ENCODE data around the gene STX18. TPM values are rescaled to one million over a fixed set of nuclear protein-coding genes. Genes with fewer than 3 reads are reported as not detected.

STX18 gene
- total RNA-seq, 1 donor from 2014 or later: 33.9 TPM

DNA sequence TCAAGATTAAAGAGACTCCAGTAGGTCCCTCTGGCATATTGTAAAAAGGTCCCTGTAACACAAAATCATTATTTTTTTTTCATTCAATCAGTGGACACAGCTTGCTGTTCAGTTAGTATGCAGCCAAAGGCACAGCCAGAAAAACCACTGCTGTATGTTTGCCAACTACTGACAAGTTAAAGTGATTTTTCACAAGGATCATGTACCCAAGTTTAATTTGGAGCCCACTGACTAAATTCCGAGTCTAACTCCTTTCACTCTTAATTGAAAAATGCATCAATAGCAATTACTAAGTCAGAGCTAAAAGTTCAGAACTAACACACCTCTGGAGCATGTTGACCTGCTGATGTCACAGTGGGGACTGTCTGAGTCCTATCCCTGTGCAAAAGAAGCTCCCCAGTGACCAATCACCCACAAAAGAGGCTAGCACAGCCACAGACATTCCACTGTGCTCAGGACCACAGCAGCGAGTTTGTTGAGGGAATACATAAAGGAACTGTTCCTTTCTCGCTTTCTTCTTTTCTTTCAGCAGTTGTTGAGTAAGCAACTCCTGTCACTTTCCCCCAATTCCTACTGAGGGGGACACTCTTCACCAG, 60.4 kb downstream of the STX18 start:
- Mint-ChIP-seq H3K27ac (peak overlapping the region; percentile 78), H3K4me3 (peak overlapping the region; percentile 11), H3K27me3 (ENCODE audit: insufficient read depth, low read depth) (no peaks in the 10 kb centered on the region), H3K36me3 (peaks cover 10% of the 10 kb centered on the region), H3K4me1 (peaks cover 61% of the 10 kb centered on the region), H3K9me3 (no peaks in the 10 kb centered on the region)
- no peak for TF ChIP-seq CTCF (IDR thresholded peaks at IDR 0.05)
- no peak for TF ChIP-seq EZH2phosphoT487 (IDR thresholded peaks at IDR 0.05)
- no peak for TF ChIP-seq EZH2 (IDR thresholded peaks at IDR 0.05)
- H3K4me3 ChIP-seq: no peak overlapping the region
- H3K27me3 ChIP-seq: no peaks in the 10 kb centered on the region
- H3K9ac ChIP-seq: no peak overlapping the region
- H4K20me1 ChIP-seq (ENCODE audit: low read depth): no peaks in the 10 kb centered on the region
- H3K36me3 ChIP-seq: no peaks in the 10 kb centered on the region
- peak; percentile 12 for DNase-seq (ENCODE audit: low spot score)
- peaks cover 2% of the 10 kb centered on the region for H3K79me2 ChIP-seq (ENCODE audit: low read depth)
- no peaks in the 10 kb centered on the region for H3K9me3 ChIP-seq (ENCODE audit: low read depth)
- peaks cover 24% of the 10 kb centered on the region for H3F3A ChIP-seq (ENCODE audit: low read depth)
- H2AFZ ChIP-seq (replicated peaks): no peak overlapping the region
- H3K4me1 ChIP-seq: peaks cover 32% of the 10 kb centered on the region
- peak overlapping the region; percentile 54 for H3K4me2 ChIP-seq
- H3K27ac ChIP-seq: no peak overlapping the region

DNA sequence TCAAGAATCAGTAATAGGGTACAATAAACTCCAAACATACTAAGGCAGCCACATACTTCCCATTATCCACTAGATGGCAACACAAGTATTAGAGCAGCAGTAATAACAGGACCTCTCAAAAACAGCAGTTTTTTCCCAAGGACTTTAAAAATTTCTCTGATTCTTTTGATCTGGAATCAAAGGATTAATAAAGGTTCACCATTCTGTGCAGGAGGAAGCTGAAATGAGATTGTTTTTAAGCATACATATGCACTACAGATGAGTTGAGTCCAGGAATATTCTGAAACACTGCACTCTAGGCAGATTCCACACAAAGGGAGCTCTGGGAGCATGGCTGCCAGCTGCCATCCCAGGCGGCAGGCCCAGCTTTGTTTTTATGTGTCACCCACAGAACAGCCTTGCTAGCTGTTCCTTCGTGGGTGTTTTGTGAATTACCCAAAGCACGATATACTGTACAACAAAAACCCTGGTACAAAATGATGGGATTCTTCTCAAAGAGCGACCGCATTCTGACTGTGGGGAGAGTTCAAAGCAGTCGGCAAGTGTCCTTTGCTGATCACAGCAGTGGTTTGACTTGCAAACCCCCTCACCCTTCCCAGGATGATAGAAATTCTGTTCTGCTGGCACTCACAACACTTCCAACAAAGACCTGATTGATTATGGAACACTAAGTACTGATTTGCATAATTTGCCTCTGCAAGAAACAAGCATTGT, 61.0 kb downstream of the STX18 start:
- Histone ChIP-seq H4K20me1 (ENCODE audit: low read depth) (no peaks in the 10 kb centered on the region), H3K4me1 (peaks cover 32% of the 10 kb centered on the region), H3K27me3 (no peaks in the 10 kb centered on the region), H3K4me2 (peak overlapping the region; percentile 54), H3F3A (ENCODE audit: low read depth) (peaks cover 24% of the 10 kb centered on the region), H3K9ac (no peak overlapping the region), H3K4me3 (no peak overlapping the region), H3K79me2 (ENCODE audit: low read depth) (peaks cover 7% of the 10 kb centered on the region), H3K27ac (peak overlapping the region; percentile 19), H2AFZ (replicated peaks) (peak overlapping the region; percentile 69), H3K9me3 (ENCODE audit: low read depth) (no peaks in the 10 kb centered on the region), H3K36me3 (no peaks in the 10 kb centered on the region)
- H3K36me3 Mint-ChIP-seq: peaks cover 10% of the 10 kb centered on the region
- H3K4me1 Mint-ChIP-seq: peaks cover 61% of the 10 kb centered on the region
- peak; percentile 60 for TF ChIP-seq CTCF (IDR thresholded peaks at IDR 0.05)
- no peak for TF ChIP-seq EZH2 (IDR thresholded peaks at IDR 0.05)
- DNase-seq (ENCODE audit: low spot score): peak; percentile 31
- H3K4me3 Mint-ChIP-seq: peak overlapping the region; percentile 11
- peak overlapping the region; percentile 78 for H3K27ac Mint-ChIP-seq
- no peaks in the 10 kb centered on the region for H3K9me3 Mint-ChIP-seq
- no peaks in the 10 kb centered on the region for H3K27me3 Mint-ChIP-seq (ENCODE audit: insufficient read depth, low read depth)

- peaks cover 10% of the 10 kb centered on the region for H3K36me3 Mint-ChIP-seq
- Histone ChIP-seq H3K27me3 (no peaks in the 10 kb centered on the region), H3K9ac (no peak overlapping the region), H3K27ac (no peak overlapping the region), H3K36me3 (no peaks in the 10 kb centered on the region), H3K4me1 (peaks cover 32% of the 10 kb centered on the region), H4K20me1 (ENCODE audit: low read depth) (peaks cover under 1% of the 10 kb centered on the region), H3K4me3 (no peak overlapping the region), H2AFZ (replicated peaks) (no peak overlapping the region), H3K4me2 (peak overlapping the region; percentile 10), H3F3A (ENCODE audit: low read depth) (peaks cover 24% of the 10 kb centered on the region), H3K79me2 (ENCODE audit: low read depth) (peaks cover 7% of the 10 kb centered on the region), H3K9me3 (ENCODE audit: low read depth) (no peaks in the 10 kb centered on the region)
- TF ChIP-seq CTCF (IDR thresholded peaks at IDR 0.05): no peak
- no peak for TF ChIP-seq EZH2 (IDR thresholded peaks at IDR 0.05)
- TF ChIP-seq EZH2phosphoT487 (IDR thresholded peaks at IDR 0.05): no peak
- no peak overlapping the region for H3K4me3 Mint-ChIP-seq
- H3K27me3 Mint-ChIP-seq (ENCODE audit: insufficient read depth, low read depth): no peaks in the 10 kb centered on the region
- peak overlapping the region; percentile 78 for H3K27ac Mint-ChIP-seq
- no peak for DNase-seq (ENCODE audit: low spot score)
- peaks cover 57% of the 10 kb centered on the region for H3K4me1 Mint-ChIP-seq
- H3K9me3 Mint-ChIP-seq: no peaks in the 10 kb centered on the region
Measured at GRCh38 chr4:4480205-4480604, 61.6 kb downstream of the STX18 start.

Data from neural progenitor cell (in vitro differentiated cells).